ENCODE results near the gene KCNE1. TPM values are rescaled to one million over a fixed set of nuclear protein-coding genes. Genes with fewer than 3 reads are reported as not detected.
A peak's percentile ranks its signal among the peaks of the same experiment; 100 is the strongest.

The KCNE1 gene
- total and polyA plus RNA-seq, 10 of the 15 experiments (the other 5 are each of a cell fraction or from before 2014, with no cell fraction given): 0.06 to 0.18 (median 0.09) TPM; not detected in 5

- no peak for ATAC-seq
- no peak for TF ChIP-seq IRF3 (IDR thresholded peaks at IDR 0.05)
- TF ChIP-seq SPI1 (IDR thresholded peaks at IDR 0.05; ENCODE audit: borderline replicate concordance, insufficient read depth, low read depth, low read length): peak; percentile 18; the same call in 1 of the 2 replicates
- ChIA-PET CTCF (interaction anchor here (0.8 to 1.5 kb wide), 2 partner anchors 10 to 110 kb away, joined by 3 read pairs; no protein-coding TSS in a partner anchor), POLR2A (no interaction called here), RAD21 (ENCODE audit: unreplicated experiment) (interaction anchor here (2.0 kb wide), 1 partner anchor 82 kb away, joined by 4 read pairs; no protein-coding TSS in a partner anchor), SMC1A (ENCODE audit: uncharacterized antibody, unreplicated experiment) (no interaction called here)
- 81% methylated on average over 20 of the region's 20 CpGs for WGBS (ENCODE audit: insufficient coverage, insufficient replicate concordance, low lambda C conversion rate, missing lambda C conversion rate)
- in situ Hi-C loops (cut with MboI) (no loop called here), intact Hi-C loops (cut with micrococcal nuclease; ENCODE audit: unreplicated experiment) (no loop called here)
- no peaks in the 10 kb centered on the region for H3K9me3 ChIP-seq (replicated peaks; ENCODE audit: control insufficient read depth, insufficient read depth, low read length)
- peaks cover 7% of the 10 kb centered on the region; the same call in 1 of the 2 replicates for H3K4me1 ChIP-seq (ENCODE audit: control insufficient read depth, insufficient read depth, low read length)
- H4K20me1 ChIP-seq (ENCODE audit: control insufficient read depth, insufficient read depth): no peaks in the 10 kb centered on the region
- BruUV-seq (replicated peaks): no TSS peak
- no peak overlapping the region for H3K4me2 ChIP-seq (ENCODE audit: control insufficient read depth, insufficient read depth)
- peaks cover 0 to 2% of the 10 kb centered on the region in 2 experiments; a peak in 1 of 4 replicates for H3K36me3 ChIP-seq (ENCODE audit: control insufficient read depth in 2 of 2, insufficient read depth in 2 of 2, low read length in 1 of 2)
- no peak overlapping the region for H3K27ac ChIP-seq (ENCODE audit: control insufficient read depth, insufficient read depth)
- DNase-seq (ENCODE audit: low read depth, low spot score): no peak
- peak overlapping the region; percentile 42 for H2AFZ ChIP-seq (ENCODE audit: control insufficient read depth, low read depth, low read length)
- no peak overlapping the region for H3K4me3 ChIP-seq
- H3K79me2 ChIP-seq (ENCODE audit: control insufficient read depth, insufficient read depth, low read length): no peaks in the 10 kb centered on the region
- H3K27me3 ChIP-seq (replicated peaks in 1 of 2; ENCODE audit: control insufficient read depth in 2 of 2, insufficient read depth in 2 of 2, low read length in 1 of 2): no peaks in the 10 kb centered on the region
- no peak for FAIRE-seq
- no peak overlapping the region for H3K9ac ChIP-seq (ENCODE audit: control insufficient read depth, insufficient read depth, low read length)
Measured at GRCh38 chr21:34520764-34521508, 8.9 kb upstream of the KCNE1 start.

GRCh38 chr21:34520281-34520680 is 8.3 kb upstream of the KCNE1 start:
- Histone ChIP-seq H2AFZ (ENCODE audit: control insufficient read depth, low read depth, low read length) (no peak overlapping the region), H3K79me2 (ENCODE audit: control insufficient read depth, insufficient read depth, low read length) (no peaks in the 10 kb centered on the region), H3K4me1 (ENCODE audit: control insufficient read depth, insufficient read depth, low read length) (peaks cover 7% of the 10 kb centered on the region; the same call in 1 of the 2 replicates), H3K4me3 (no peak overlapping the region), H3K9ac (ENCODE audit: control insufficient read depth, insufficient read depth, low read length) (no peak overlapping the region), H3K9me3 (replicated peaks; ENCODE audit: control insufficient read depth, insufficient read depth, low read length) (no peaks in the 10 kb centered on the region), H3K4me2 (ENCODE audit: control insufficient read depth, insufficient read depth) (no peak overlapping the region), H4K20me1 (ENCODE audit: control insufficient read depth, insufficient read depth) (no peaks in the 10 kb centered on the region), H3K36me3 (ENCODE audit: control insufficient read depth in 2 of 2, insufficient read depth in 2 of 2, low read length in 1 of 2) (peaks cover 0 to 2% of the 10 kb centered on the region in 2 experiments; a peak in 1 of 4 replicates), H3K27ac (ENCODE audit: control insufficient read depth, insufficient read depth) (no peak overlapping the region), H3K27me3 (replicated peaks in 1 of 2; ENCODE audit: control insufficient read depth in 2 of 2, insufficient read depth in 2 of 2, low read length in 1 of 2) (no peaks in the 10 kb centered on the region)
- DNase-seq (ENCODE audit: low read depth, low spot score) (no peak), FAIRE-seq (no peak), ATAC-seq (no peak)
- in situ Hi-C loops (cut with MboI) (no loop called here), intact Hi-C loops (cut with micrococcal nuclease; ENCODE audit: unreplicated experiment) (no loop called here)
- 95% methylated on average over 6 of the region's 6 CpGs for WGBS (ENCODE audit: insufficient coverage, insufficient replicate concordance, low lambda C conversion rate, missing lambda C conversion rate)
- SMC1A ChIA-PET (ENCODE audit: uncharacterized antibody, unreplicated experiment): interaction anchor here (1.7 kb wide), 1 partner anchor 82 kb away, joined by 6 read pairs; no protein-coding TSS in a partner anchor
- TF ChIP-seq USF2 (IDR thresholded peaks at IDR 0.05; ENCODE audit: borderline replicate concordance, low read depth, low read length): no peak
- no peak for TF ChIP-seq SMC3 (IDR thresholded peaks at IDR 0.05; ENCODE audit: borderline replicate concordance, low read length)
- no peak for TF ChIP-seq SMAD5 (IDR thresholded peaks at IDR 0.05; ENCODE audit: low read depth)
- no peak for TF ChIP-seq ESRRA (IDR thresholded peaks at IDR 0.05; ENCODE audit: low read length)
- no peak for TF ChIP-seq FOS (IDR thresholded peaks at IDR 0.05; ENCODE audit: borderline replicate concordance, extremely low read depth, insufficient read length)
- no peak for TF ChIP-seq SREBF2 (IDR thresholded peaks at IDR 0.05; ENCODE audit: low read length)
- BruUV-seq (replicated peaks): no TSS peak
- CTCF ChIA-PET: interaction anchor here (0.8 to 1.2 kb wide), 3 partner anchors 9 to 83 kb away, joined by 3 to 4 read pairs (median 3); no protein-coding TSS in a partner anchor
- RAD21 ChIA-PET (ENCODE audit: unreplicated experiment): no interaction called here
- POLR2A ChIA-PET: no interaction called here

Data from GM12878 (cell line).